Measurements from ENCODE around the gene FXYD5.

- TF ChIP-seq POLR2A (IDR thresholded peaks at IDR 0.05; ENCODE audit: low read length) (no peak), KDM5A (IDR thresholded peaks at IDR 0.05) (no peak)
Observed at GRCh38 chr19:35146746-35147459, 7.6 kb upstream of the FXYD5 start.
